ENCODE data around the gene C16orf90.

DNA sequence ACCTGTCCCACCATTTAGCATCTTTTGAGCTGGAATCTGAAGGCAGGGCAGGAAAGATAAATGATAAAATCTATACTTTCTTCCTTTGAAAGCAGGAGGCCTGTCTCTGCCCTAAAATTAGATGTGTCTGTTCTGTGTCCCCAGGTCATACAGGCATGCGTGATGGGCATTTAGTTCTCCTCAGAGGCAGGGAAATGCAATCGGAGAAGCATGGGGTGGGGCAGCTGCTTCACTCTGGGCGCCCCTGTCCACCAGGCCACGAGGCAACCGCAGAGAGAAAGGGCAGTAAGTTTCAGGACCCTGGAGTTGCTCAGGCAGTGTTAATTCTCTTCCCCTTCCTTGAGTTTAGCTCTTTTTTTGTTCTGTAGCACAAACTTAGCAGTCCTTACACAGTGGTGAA lies 30.7 kb upstream of the C16orf90 start:
- TF ChIP-seq CTCF (IDR thresholded peaks at IDR 0.05) (no peak), POLR2A (IDR thresholded peaks at IDR 0.05) (no peak)
